Osteocyte (in vitro differentiated cells): Measurements from ENCODE around the gene CPT1A. TPM values are rescaled to one million over a fixed set of nuclear protein-coding genes. Genes with fewer than 3 reads are reported as not detected.
"Not testable (repeated sequence)": the region's sequence is repeated elsewhere in the genome, so short reads cannot be mapped to it uniquely, and the experiment has no call there.

Source experiments
- DNase-seq: peaks from one replicate; pipeline ENCODE4 v3.0.0; 2021; ENCODE audit warnings: mixed read lengths; ENCODE audit not compliant: unreplicated experiment; ENCODE audit errors: extremely low spot score
- H3K27ac Mint-ChIP-seq: one replicate; pipeline ENCODE4 v1.8.0; 2021; ENCODE audit warnings: mild to moderate bottlenecking, mixed read lengths; ENCODE audit not compliant: unreplicated experiment
- H3K27me3 Mint-ChIP-seq: one replicate; pipeline ENCODE4 v1.8.0; 2021; ENCODE audit warnings: mixed read lengths; ENCODE audit not compliant: unreplicated experiment
- H3K36me3 Mint-ChIP-seq: one replicate; pipeline ENCODE4 v1.8.0; 2021; ENCODE audit warnings: mixed read lengths; ENCODE audit not compliant: unreplicated experiment
- H3K4me1 Mint-ChIP-seq: one replicate; pipeline ENCODE4 v1.8.0; 2021; ENCODE audit warnings: mixed read lengths; ENCODE audit not compliant: unreplicated experiment
- H3K4me3 Mint-ChIP-seq: one replicate; pipeline ENCODE4 v1.8.0; 2021; ENCODE audit warnings: mild to moderate bottlenecking, moderate library complexity, mixed read lengths; ENCODE audit not compliant: unreplicated experiment
- H3K9me3 Mint-ChIP-seq: one replicate; pipeline ENCODE4 v1.8.0; 2021; ENCODE audit warnings: mixed read lengths; ENCODE audit not compliant: unreplicated experiment
- total RNA-seq: library from RNA; stranded (reverse); gene quantifications from 2 replicates; pipeline ENCODE4 v1.2.1, GENCODE V29; 2021
- TF ChIP-seq, protein P1 (sequence below): fragments of 200-600 bp; sonication (generic); IDR thresholded peaks from 2 replicates; pipeline ENCODE4 v1.5.0; 2021; ENCODE audit warnings: antibody characterized with exemption, mild to moderate bottlenecking, moderate library complexity

Gene CPT1A
- total RNA-seq, 1 donor from 2014 or later: 109 TPM

DNA sequence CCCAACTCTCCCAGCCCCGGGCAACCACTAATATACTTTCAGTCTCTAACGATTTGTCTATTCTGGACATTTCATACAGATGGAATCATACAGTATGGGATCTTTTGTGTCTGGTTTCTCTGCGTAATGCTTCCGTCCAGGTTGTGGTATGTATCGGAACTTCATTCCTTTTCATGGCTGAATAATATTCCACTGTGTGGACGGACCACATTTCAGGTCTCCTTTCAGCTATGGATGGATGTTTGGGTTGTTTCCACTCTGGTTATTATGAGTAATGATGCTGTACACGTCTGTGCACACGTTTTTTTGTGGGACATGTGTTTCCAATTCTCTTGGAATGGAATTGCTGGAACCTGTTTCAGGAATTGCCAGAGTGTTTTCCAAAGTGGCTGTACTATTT is 17.4 kb upstream of the CPT1A start:
- DNase-seq: no peak
- Mint-ChIP-seq H3K4me1 (peaks cover 11% of the 10 kb centered on the region), H3K9me3 (peaks cover 7% of the 10 kb centered on the region), H3K36me3 (no peaks in the 10 kb centered on the region), H3K4me3 (no peak overlapping the region), H3K27ac (no peak overlapping the region), H3K27me3 (peaks cover 2% of the 10 kb centered on the region)
- TF ChIP-seq, protein P1, sequence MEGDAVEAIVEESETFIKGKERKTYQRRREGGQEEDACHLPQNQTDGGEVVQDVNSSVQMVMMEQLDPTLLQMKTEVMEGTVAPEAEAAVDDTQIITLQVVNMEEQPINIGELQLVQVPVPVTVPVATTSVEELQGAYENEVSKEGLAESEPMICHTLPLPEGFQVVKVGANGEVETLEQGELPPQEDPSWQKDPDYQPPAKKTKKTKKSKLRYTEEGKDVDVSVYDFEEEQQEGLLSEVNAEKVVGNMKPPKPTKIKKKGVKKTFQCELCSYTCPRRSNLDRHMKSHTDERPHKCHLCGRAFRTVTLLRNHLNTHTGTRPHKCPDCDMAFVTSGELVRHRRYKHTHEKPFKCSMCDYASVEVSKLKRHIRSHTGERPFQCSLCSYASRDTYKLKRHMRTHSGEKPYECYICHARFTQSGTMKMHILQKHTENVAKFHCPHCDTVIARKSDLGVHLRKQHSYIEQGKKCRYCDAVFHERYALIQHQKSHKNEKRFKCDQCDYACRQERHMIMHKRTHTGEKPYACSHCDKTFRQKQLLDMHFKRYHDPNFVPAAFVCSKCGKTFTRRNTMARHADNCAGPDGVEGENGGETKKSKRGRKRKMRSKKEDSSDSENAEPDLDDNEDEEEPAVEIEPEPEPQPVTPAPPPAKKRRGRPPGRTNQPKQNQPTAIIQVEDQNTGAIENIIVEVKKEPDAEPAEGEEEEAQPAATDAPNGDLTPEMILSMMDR: no peak

DNA sequence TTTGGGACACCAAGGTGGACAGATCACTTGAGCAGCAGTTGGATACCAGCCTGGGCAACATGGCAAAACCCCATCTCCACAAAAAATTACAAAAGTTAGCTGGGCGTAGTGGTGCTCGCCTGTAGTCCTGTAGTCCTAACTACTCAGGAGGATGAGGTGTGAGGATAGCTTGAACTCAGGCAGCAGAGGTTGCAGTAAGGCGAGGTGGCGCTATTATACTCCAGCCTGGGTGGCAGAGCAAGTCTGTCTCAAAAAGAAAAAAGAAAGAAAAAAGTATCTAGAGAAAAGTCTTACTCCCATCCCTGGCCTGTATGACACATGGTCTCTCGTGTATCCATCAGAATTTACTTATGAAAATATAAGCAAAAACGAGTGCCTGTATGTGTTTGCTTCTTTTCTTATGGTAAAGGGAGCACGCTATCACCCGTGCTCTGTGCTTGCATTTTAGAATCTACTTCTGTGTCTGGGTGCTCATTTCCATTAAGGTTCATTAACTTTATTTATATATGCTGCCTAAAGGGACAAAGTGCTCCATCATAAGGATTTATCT is 15.4 kb upstream of the CPT1A start:
- H3K36me3 Mint-ChIP-seq: no peaks in the 10 kb centered on the region
- no peak for DNase-seq
- no peak overlapping the region for H3K27ac Mint-ChIP-seq
- no peaks in the 10 kb centered on the region for H3K9me3 Mint-ChIP-seq
- TF ChIP-seq, protein P1: no peak
- H3K4me1 Mint-ChIP-seq: peaks cover 11% of the 10 kb centered on the region
- H3K4me3 Mint-ChIP-seq: no peak overlapping the region
- H3K27me3 Mint-ChIP-seq: peaks cover 8% of the 10 kb centered on the region

DNA sequence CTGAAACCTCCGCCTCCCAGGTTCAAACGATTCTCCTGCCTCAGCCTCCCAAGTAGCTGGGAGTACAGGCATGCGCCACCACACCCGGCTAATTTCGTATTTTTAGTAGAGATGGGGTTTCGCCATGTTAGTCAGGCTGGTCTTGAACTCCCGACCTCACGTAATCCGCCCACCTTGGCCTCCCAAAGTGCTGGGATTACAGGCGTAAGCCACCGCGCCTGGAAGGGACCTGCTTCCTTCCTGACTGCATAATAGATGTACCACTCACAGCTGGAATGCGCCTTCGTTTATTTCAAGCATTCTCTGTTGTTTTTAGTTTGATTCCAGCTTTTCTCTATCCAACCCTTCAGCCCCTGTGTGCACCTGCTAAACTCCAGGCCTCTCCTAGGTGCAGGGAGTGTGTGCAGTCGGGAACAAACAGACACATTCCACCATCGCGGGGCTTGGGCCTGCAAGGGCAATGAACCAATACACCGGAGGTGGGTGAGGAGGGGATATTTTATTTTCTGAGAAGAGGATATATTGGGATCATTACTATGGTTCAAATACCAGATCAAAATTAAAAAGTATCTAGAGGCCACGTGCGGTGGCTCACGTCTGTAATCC is 14.8 kb upstream of the CPT1A start:
- not testable (repeated sequence) for H3K9me3 Mint-ChIP-seq, H3K36me3 Mint-ChIP-seq, H3K27ac Mint-ChIP-seq, DNase-seq, H3K27me3 Mint-ChIP-seq, H3K4me3 Mint-ChIP-seq
- peaks cover 11% of the 10 kb centered on the region for H3K4me1 Mint-ChIP-seq

DNA sequence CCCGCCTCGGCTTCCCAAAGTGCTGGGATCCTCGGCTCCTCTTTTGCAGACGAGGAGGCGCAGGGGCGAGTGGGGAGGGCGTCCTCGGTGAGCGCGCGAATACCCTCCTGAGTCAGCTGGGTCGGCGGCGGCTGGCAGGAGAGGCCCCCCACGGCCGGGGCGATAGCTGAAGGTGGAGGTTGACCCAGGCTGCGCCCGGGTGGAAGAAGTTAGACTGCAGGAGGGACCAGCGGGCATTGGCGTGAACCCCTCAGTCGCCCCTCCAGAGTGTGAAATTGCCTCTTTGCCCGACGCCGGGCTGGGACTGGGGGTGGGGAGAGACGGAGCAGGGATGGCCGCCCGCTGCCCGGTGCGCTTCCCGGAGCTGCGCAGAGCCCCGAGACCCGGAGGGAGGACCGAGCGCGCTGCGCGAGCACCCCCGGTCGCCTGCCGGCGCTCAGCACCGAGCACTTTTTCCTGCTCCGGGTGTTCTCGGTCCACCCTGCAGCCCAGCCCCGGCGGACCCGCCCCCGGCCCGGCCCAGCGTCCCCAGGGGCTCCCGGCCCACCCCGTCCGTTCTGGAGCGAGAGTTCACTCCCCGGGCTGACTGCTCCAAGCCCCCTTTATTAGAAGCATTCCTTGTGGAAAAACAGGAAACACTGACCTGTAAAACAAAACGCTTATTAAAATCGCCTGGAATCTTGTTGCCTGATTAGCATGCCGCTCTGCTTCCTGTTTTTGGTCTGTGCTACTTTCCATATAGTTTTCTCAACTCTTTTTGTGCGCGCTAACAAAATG is 13.7 kb upstream of the CPT1A start:
- Mint-ChIP-seq H3K27ac (peak overlapping the region; percentile 44), H3K36me3 (no peaks in the 10 kb centered on the region), H3K9me3 (no peaks in the 10 kb centered on the region), H3K4me3 (peak overlapping the region; percentile 67), H3K27me3 (peaks cover 10% of the 10 kb centered on the region), H3K4me1 (peaks cover 11% of the 10 kb centered on the region)
- no peak for DNase-seq
- TF ChIP-seq, protein P1: peak; percentile 45

DNA sequence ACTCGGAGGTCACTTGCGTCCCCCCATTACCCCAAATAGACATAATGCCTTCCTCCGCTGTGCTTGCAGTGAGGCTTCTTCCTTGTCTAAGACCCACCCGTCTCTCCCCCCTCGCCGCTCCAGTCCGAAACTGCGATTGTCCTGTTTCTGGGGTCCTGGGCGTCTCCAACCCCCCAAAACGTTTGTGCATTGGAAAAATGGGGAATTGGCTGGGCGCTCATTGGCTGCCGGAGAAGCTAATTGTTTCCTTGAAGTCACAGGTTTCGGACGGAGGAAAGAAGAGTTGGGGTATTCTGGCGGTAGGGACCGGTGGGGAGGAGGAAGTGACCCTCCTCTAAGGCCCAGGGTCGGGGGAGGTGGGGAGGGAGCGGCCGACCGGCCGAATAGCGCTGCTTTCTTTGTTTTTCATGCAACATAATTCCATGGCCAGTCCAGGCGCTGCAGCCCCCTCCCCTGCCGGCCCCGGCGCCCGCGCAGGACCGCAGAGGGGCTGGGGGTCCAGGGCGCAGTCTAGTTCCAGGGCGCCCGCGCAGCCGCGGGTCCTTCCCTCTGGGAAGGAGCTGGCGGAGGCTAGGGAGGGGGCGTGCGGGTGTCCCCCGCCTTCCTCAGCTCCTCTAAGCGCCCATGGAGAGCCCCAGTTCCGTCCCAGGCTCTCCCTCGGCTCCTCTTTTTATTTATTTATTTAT is 12.7 kb upstream of the CPT1A start:
- TF ChIP-seq, protein P1: no peak
- peaks cover 11% of the 10 kb centered on the region for H3K4me1 Mint-ChIP-seq
- H3K9me3 Mint-ChIP-seq: no peaks in the 10 kb centered on the region
- no peaks in the 10 kb centered on the region for H3K36me3 Mint-ChIP-seq
- no peak overlapping the region for H3K27ac Mint-ChIP-seq
- no peak for DNase-seq
- peak overlapping the region; percentile 57 for H3K4me3 Mint-ChIP-seq
- peaks cover 10% of the 10 kb centered on the region for H3K27me3 Mint-ChIP-seq
